SK-N-MC (cell line): ENCODE results near the gene GNRH2.
"Not testable (repeated sequence)": the region's sequence is repeated elsewhere in the genome, so short reads cannot be mapped to it uniquely, and the experiment has no call there.

ENCODE experiments used
- DNase-seq: peaks from one replicate; pipeline ENCODE4 v3.0.0-alpha.2; 2011; ENCODE audit warnings: low read depth, low spot score
- H3K27ac ChIP-seq: fragments of 200-600 bp; sonication (generic); 2 replicates; pipeline ENCODE4 v1.5.1; 2016; ENCODE audit warnings: mixed run types
- H3K36me3 ChIP-seq: fragments of 200-600 bp; sonication (generic); 2 replicates; pipeline ENCODE4 v1.6.1; 2017; ENCODE audit warnings: antibody characterized with exemption, low read length, mixed read lengths; ENCODE audit not compliant: insufficient read depth
- H3K4me3 ChIP-seq: fragments of 200-600 bp; sonication (generic); 2 replicates; pipeline ENCODE4 v1.5.1; 2016
- H3K9ac ChIP-seq: fragments of 200-600 bp; sonication (generic); 2 replicates; pipeline ENCODE4 v1.8.0; 2017; ENCODE audit warnings: mixed run types, mixed read lengths; ENCODE audit not compliant: insufficient read length
- H3K9me3 ChIP-seq: fragments of 200-600 bp; sonication (generic); 2 replicates; pipeline ENCODE4 v1.6.1; 2017; ENCODE audit warnings: low read depth, mild to moderate bottlenecking, antibody characterized with exemption, low read length, moderate library complexity, mixed read lengths
- EZH2 ChIP-seq: fragments of 200-600 bp; sonication (generic); IDR thresholded peaks from one replicate; pipeline ENCODE4 v1.6.1; 2017; ENCODE audit warnings: antibody characterized with exemption
- FOXP2 ChIP-seq: optimal IDR thresholded peaks from 2 replicates; pipeline ENCODE3; 2011; ENCODE audit warnings: mild to moderate bottlenecking, moderate library complexity; ENCODE audit not compliant: insufficient read depth; ENCODE audit errors: extremely low read length, control extremely low read depth
- POLR2AphosphoS5 ChIP-seq: IDR thresholded peaks from 2 replicates; pipeline ENCODE4 v1.6.1; 2012; ENCODE audit warnings: mild to moderate bottlenecking, low read depth, low read length, borderline replicate concordance

Gene GNRH2

DNA sequence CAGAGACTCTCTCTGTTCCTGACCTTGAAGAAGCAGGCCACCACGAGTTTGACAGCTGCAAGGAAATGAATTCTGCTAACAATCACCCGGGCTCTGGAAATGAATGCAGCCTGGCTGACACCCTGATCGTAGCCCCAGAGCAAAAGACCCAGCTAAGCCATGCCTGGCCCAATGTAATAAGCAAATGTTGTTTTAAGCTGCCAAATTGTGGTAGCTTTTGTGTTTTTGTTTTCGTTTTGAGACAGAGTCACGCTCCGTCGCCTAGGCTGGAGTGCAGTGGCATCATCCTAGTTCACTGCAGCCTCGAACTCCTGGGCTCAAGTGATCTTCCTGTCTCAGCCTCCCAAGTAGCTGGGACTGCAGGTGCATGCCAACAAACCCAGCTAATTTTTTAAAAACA, 24.7 kb downstream of the GNRH2 start:
- no peaks in the 10 kb centered on the region for H3K9me3 ChIP-seq
- TF ChIP-seq POLR2AphosphoS5, result no peak
- TF ChIP-seq EZH2, result no peak
- no peak for TF ChIP-seq FOXP2
- no peak overlapping the region for H3K4me3 ChIP-seq
- H3K9ac ChIP-seq, result no peak overlapping the region
- DNase-seq, result no peak
- no peaks in the 10 kb centered on the region for H3K36me3 ChIP-seq
- H3K27ac ChIP-seq, result no peak overlapping the region

DNA sequence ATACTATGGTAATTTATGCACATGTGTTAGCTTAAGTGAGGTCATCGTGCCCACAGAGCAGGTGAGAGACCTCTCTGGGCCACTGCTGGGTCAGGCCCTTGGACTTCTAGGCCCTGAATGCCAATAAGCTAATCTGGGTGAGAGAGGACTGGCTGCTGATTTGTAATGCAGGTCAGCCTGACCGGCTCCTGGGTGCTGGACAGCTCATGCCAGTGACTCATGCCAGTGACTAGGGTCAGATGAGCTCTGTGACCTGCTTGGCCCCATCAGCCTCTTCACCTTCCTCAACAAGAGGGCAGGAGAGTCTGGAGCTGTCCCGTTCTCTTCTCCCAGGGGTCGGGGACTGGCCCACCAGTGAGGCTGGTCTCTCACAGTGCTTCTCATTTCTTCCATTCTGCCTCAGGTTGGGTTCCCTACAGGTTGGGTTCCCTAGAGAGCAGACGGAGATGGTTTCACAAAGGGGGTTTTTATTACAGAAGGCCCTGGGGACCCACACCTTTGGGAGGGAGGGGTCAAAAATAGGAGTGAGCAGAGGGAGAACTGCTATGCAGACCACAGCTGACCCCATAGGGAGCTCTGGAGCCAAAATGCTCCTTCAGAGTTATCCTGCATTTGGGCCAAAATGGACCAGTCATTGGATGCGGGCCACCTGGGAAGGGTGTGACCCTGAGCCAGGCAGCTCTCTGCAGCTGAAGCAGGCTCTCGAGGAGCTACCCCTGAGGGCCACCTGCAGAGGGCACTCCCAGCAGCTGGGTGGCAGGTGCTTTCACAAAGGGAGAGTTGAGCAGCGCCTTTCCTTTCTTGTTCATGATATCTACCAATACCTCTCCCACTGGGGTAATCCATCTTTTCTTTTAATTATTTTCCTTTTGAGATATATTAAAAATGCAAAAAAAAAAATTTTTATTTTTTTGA, 25.8 kb downstream of the GNRH2 start:
- no peak for DNase-seq
- TF ChIP-seq POLR2AphosphoS5 (no peak), EZH2 (no peak), FOXP2 (no peak)
- H3K9me3 ChIP-seq, result no peaks in the 10 kb centered on the region
- no peak overlapping the region for H3K27ac ChIP-seq
- H3K9ac ChIP-seq, result no peak overlapping the region
- no peak overlapping the region for H3K4me3 ChIP-seq
- no peaks in the 10 kb centered on the region for H3K36me3 ChIP-seq

DNA sequence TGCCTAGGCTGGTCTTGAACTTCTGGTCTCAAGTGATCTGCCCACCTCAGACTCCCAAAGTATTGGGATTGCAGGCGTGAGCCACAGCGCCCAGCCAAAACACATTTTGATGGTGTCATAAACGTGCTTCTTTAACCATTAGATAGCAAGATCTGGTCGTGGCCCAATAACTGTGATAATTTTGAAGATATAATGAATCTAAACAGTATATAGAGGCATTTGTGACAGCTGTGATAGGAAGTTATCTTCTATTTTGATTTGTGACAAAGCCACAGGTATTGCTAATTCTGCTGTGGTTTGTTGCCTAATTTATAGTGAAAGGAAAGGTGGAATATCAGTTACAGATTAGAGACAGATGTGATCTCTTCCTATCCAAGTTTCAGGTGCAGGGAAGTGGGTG, 27.3 kb downstream of the GNRH2 start:
- no peak overlapping the region for H3K27ac ChIP-seq
- H3K4me3 ChIP-seq, result no peak overlapping the region
- H3K36me3 ChIP-seq, result no peaks in the 10 kb centered on the region
- H3K9me3 ChIP-seq, result no peaks in the 10 kb centered on the region
- no peak for TF ChIP-seq EZH2
- TF ChIP-seq POLR2AphosphoS5, result no peak
- no peak for TF ChIP-seq FOXP2
- no peak overlapping the region for H3K9ac ChIP-seq
- no peak for DNase-seq

DNA sequence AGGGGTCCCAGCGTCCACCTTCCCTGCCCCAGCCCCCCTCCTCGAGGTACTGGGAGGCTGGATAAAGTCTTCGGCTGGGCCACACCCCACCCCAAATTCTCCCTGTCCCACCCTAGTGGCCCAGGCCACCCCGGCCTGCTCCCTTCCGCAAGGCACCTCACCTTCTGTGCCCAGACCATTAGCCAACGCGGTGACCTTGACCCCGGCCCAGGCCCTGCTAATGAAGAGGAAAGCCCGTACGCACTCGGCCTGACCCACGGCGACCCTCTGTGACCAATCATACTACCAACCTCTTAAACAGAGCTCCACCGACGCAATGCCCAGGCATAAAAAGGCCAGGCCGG, 27.8 kb downstream of the GNRH2 start:
- Histone ChIP-seq H3K9me3 (no peaks in the 10 kb centered on the region), H3K9ac (no peak overlapping the region), H3K27ac (no peak overlapping the region), H3K4me3 (no peak overlapping the region), H3K36me3 (no peaks in the 10 kb centered on the region)
- TF ChIP-seq POLR2AphosphoS5, result no peak
- TF ChIP-seq FOXP2, result no peak
- TF ChIP-seq EZH2, result no peak
- DNase-seq, result no peak

DNA sequence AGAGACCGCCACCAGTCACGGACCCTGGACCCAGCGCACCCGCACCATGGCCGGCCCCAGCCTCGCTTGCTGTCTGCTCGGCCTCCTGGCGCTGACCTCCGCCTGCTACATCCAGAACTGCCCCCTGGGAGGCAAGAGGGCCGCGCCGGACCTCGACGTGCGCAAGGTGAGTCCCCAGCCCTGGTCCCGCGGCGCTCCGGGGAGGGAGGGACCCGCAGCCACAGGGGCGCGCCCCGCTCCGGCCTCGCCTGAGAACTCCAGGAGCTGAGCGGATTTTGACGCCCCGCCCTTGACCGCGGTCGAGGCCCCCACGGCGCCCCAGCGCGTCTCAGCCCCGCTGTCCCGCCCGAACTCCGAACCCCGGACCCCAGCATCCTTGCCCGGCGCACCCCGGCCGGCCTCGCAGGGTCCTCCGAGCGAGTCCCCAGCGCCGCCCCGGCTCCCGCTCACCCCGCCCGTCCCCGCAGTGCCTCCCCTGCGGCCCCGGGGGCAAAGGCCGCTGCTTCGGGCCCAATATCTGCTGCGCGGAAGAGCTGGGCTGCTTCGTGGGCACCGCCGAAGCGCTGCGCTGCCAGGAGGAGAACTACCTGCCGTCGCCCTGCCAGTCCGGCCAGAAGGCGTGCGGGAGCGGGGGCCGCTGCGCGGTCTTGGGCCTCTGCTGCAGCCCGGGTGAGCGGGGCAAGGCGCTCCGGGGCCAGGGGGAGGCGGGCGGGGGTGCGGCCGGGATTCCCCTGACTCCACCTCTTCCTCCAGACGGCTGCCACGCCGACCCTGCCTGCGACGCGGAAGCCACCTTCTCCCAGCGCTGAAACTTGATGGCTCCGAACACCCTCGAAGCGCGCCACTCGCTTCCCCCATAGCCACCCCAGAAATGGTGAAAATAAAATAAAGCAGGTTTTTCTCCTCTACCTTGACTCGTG, 28.4 kb downstream of the GNRH2 start, which contains the start of gene OXT:
OXT (plus strand) TSS at position 11 of the 920 bp plus-strand sequence; CDS start at position 47, 36 bp downstream.
- Histone ChIP-seq H3K36me3 (no peaks in the 10 kb centered on the region), H3K9me3 (no peaks in the 10 kb centered on the region), H3K27ac (no peak within 1 kb of the TSS), H3K4me3 (no peak within 1 kb of the TSS), H3K9ac (no peak within 1 kb of the TSS)
- TF ChIP-seq POLR2AphosphoS5 (no peak), FOXP2 (no peak), EZH2 (no peak)
- DNase-seq, result no peak

DNA sequence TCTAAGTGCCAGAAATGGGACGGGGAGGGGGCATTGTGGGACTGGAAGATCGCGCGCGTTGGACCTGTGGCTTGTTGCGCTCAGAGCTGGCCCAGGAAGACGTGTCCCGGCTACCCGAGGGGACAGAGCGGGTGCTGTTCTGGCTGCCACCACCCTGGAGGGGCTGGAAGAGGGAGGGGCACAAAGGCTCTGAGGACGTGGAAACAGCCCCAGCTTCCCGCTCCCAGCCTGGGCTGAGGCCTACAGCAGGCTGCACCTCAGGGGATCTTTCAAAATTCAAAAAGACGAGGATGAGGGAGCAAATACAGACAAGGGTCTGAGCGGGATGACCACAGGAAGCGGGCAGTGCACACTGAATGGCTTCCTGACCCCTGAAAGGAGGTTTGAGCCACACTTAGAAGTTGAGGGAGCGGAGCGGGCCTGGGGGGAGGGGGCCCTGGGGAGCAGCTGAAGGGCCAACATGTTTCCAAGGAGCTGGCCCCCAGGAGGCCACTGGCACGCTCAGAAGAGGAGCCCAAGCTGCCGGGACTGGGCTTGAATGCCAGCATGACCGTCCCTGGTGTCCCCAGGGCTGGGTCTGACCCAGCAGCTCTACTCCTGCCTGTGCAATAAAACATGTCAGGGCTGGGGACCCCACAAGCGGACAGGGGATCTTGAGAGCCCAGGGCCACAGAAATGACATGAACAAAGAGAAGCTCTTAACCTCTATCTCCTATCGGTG, 29.3 kb downstream of the GNRH2 start:
- no peaks in the 10 kb centered on the region for H3K36me3 ChIP-seq
- H3K27ac ChIP-seq, result no peak overlapping the region
- H3K9ac ChIP-seq, result no peak overlapping the region
- no peak overlapping the region for H3K4me3 ChIP-seq
- no peak for DNase-seq
- no peaks in the 10 kb centered on the region for H3K9me3 ChIP-seq
- TF ChIP-seq POLR2AphosphoS5, result no peak
- TF ChIP-seq EZH2, result no peak
- TF ChIP-seq FOXP2, result no peak

DNA sequence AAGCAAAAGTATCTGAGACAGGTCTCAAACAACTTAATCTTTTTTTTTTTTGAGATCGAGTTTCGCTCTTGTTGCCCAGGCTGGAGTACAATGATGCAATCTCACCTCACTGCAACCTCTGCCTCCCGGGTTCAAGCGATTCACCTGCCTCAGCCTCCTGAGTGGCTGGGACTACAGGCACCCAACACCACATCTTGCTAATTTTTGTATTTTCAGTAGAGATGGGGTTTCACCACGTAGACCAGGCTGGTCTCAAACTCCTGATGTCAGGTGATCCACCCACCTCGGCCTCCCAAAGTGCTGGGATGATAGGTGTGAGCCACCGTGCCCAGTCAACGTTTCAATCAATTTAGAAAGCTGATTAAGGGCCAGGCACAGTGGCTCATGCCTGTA, 29.8 kb downstream of the GNRH2 start:
- not testable (repeated sequence) for H3K36me3 ChIP-seq, H3K9me3 ChIP-seq, H3K4me3 ChIP-seq, H3K27ac ChIP-seq, DNase-seq, H3K9ac ChIP-seq

DNA sequence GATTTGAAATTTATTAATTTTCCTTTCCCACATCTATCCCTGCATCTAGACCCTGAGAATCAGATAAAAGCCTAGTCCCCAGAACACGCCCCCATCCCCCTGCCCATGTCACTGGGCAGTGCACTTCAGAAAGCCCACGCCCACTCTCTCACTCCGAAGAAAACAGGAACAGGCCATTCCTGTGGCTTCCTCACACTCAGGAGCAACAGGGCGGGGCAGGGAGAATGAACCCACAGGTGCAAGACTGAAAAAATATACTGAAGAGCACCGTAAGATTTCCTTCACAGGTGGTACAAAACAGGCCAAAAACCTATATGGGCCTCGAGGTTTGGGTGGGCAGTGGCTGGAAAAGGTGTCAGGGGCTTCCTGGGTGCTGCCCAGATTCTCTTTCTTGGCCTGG, 31.4 kb downstream of the GNRH2 start:
- no peak overlapping the region for H3K4me3 ChIP-seq
- no peaks in the 10 kb centered on the region for H3K9me3 ChIP-seq
- TF ChIP-seq EZH2, result no peak
- no peak for TF ChIP-seq POLR2AphosphoS5
- TF ChIP-seq FOXP2, result no peak
- H3K9ac ChIP-seq, result no peak overlapping the region
- H3K27ac ChIP-seq, result no peak overlapping the region
- H3K36me3 ChIP-seq, result no peaks in the 10 kb centered on the region
- no peak for DNase-seq

DNA sequence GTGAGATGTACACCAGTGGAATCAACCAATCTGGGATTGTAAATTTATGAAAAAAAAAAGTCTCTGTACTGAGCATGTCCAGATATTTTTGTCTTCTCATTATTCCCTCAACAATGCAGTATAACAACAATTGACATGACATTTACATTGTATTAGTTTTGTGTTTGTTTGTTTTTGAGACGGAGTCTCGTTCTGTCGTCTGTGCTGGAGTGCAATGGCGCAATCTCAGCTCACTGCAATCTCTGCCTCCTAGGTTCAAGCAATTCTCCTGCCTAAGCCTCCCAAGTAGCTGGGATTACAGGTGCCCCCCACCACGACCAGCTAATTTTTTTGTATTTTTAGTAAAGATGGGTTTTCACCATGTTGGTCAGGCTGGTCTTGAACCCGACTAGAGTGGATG, 31.9 kb downstream of the GNRH2 start:
- H3K27ac ChIP-seq, H3K9ac ChIP-seq, H3K4me3 ChIP-seq, H3K36me3 ChIP-seq, H3K9me3 ChIP-seq, DNase-seq: not testable (repeated sequence)
